HG02884 (cell line): ENCODE results near the gene POU4F2.
"Not testable (repeated sequence)": the region's sequence is repeated elsewhere in the genome, so short reads cannot be mapped to it uniquely, and the experiment has no call there.

Experiments used
- ATAC-seq: cut with Tn5 transposase; IDR thresholded peaks from one replicate; pipeline ENCODE4 v1.9.1; 2021; ENCODE audit warnings: mild to moderate bottlenecking, moderate library complexity; ENCODE audit not compliant: unreplicated experiment

Gene POU4F2

DNA sequence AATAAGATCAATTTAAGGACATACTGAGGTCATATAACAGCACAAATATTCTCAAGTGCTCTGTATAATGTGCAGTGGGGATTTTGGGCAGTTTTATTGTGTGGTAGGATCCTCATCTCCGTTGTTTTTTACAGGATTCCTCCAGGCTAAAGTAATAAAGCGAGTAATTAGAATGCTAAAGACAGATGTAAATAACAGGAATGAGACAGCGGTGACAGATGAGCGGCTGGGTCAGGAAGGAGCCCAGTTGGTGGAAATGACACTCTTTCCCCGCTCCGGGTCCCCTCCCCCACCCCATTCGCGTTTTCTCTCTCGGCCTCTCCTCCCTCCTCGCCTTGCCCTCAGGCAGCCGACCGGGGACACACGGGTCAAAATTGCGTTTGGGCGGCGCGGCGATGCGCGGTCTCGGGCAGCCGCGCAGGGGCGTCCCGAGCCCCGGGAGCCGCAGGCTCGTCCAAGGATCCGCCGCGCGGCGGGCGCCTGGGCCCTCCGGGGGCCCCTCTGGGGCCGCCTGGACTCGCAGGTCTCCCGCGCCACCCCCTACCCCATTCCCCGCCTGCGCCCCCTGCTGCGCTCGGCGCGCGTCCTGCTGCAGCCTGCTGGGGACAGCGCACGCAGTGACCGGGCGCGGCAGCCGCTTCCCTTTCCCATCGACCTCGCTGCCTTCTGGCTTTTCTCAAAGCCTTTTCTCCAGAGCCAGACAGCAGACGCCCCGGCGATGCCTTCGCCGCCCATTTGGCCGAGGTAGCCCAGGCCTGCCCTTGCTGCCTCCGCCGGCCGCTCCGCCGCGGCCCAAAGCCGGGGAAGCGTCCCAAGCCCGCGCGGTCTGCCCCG lies 16.2 kb downstream of the POU4F2 start:
- no peak for ATAC-seq

GRCh38 chr4:146655521-146655856 lies 16.8 kb downstream of the POU4F2 start:
- ATAC-seq: no peak

- no peak for ATAC-seq
Observed at GRCh38 chr4:146661367-146661766, 22.7 kb downstream of the POU4F2 start.

GRCh38 chr4:146663968-146664311 lies 25.2 kb downstream of the POU4F2 start:
- not testable (repeated sequence) for ATAC-seq

GRCh38 chr4:146674829-146675570 lies 36.3 kb downstream of the POU4F2 start:
- no peak for ATAC-seq
